Stimulated activated CD8-positive, alpha-beta memory T cell treated with anti-CD3 and anti-CD28 coated beads, Interleukin-12 subunit alpha, Interleukin-12 subunit beta, amount 100 ng/mL, for 24 hours (primary cell): ENCODE results near the gene FAM217A.

Experiments
- DNase-seq: peaks from one replicate; pipeline ENCODE4 v3.0.0-alpha.2; 2020; ENCODE audit errors: extremely low read depth

Gene FAM217A

DNA sequence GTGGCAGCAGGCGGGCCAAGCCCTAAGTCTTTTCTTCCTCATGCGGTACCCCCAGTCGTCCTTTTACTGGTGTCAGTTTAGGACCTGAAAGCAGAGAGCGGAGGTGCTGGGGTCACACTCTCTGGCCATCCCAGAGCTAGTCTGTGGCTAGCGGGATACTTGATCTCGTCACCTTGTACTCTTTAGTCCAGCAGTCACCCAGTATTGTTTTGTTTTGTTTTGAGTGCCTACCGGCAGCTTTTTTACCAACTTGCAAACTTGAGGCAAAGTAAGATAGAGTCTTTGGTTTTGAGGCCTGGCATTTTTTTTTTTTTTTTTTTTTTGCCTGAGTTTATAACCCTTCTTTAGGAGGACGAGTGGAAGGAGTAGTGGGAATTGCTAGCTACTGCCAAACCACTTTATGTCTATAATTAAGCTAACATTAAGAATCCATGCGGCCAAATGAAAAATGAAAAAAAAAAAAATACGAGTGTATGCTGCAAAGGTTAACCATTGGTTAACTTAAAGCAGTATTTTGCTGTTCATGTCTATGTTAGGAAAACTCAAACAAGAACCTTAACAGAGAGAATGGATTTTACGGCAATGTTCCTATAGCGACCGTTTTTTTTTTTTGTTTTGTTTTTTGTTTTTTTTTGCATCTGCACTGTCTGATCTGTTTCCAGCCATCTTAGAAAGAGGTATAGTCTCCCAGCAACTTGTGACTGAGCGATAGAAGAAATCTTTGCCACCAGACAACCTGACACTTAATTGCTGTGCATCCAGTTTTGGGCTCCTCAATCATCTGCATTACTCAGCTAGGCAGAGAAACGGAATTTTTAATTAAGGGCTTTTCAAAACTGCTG lies 56.9 kb downstream of the FAM217A start:
- DNase-seq = no peak

DNA sequence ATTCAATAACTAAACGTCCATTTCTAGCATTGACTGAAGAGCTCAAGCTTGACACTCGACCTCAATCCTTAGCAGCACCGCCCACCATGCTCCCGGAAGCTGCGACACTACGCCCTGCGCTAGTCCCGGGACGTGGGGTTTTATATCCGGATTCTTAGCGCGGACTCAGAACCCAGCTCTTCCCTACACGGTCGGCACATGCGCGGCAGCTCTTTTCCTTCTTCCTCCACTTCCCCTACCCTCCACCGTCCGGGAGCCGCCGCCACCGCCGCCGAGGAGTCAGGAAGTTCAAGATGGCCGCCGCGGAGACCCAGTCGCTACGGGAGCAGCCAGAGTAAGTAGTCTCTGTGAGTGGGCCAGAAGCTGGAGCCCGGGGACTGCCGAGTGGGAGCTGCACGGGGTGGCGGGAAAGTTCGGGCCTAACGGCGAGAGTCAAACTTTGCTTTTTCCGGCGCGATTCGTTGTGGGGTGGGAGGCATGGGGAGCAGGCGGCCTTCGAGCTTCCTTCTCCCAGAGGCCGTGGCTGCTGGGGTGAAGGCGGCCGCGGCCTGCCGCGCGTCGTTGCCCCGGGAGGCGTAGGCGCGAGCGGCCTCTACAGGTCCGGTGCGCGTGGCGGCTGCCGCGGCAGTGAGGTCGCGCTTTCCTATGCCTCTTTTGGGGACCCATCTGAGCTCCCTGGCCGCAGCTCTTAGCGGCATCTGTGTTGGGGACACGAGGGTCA lies 57.6 kb downstream of the FAM217A start:
- DNase-seq = peak; percentile 77

DNA sequence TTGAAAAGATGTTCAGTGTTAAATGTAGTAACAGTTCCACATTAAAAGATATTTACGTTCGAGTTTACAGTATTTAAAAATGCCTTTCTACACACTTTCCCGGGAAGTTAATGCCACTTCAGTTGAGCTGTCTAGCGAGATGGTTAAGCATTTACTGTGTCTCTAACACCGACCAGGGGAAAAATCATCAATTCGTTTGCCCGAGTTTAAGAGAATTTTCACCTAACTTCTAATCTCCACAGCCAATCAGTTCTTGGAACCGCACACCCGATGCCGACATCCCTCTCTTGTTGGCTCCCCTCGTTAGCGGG lies 58.2 kb downstream of the FAM217A start:
- DNase-seq = no peak

DNA sequence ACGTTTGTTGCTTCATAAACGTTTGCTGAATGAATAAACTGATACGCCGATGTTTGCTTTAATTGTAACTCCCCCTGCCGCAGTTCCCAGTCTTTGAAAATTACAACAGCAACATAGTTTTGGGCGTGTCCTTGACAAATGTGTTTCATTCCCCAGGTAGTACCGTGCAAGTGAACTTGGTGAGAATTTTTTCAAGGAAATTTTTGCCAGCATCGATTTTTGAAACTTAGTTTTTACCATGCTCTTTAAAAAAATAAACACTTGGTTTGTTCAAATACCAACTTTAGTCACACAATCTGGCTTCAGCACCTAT lies 60.1 kb downstream of the FAM217A start:
- DNase-seq = no peak
